ENCODE data around the gene THRSP. TPM values are rescaled to one million over a fixed set of nuclear protein-coding genes. Genes with fewer than 3 reads are reported as not detected.

Gene THRSP
- total RNA-seq, 1 donor from 2014 or later, result not detected

GRCh38 chr11:78067704-78068103 lies 4.0 kb downstream of the THRSP start:
- H3K4me1 Mint-ChIP-seq (ENCODE audit: unreplicated experiment), result no peaks in the 10 kb centered on the region
- TF ChIP-seq, protein P1, sequence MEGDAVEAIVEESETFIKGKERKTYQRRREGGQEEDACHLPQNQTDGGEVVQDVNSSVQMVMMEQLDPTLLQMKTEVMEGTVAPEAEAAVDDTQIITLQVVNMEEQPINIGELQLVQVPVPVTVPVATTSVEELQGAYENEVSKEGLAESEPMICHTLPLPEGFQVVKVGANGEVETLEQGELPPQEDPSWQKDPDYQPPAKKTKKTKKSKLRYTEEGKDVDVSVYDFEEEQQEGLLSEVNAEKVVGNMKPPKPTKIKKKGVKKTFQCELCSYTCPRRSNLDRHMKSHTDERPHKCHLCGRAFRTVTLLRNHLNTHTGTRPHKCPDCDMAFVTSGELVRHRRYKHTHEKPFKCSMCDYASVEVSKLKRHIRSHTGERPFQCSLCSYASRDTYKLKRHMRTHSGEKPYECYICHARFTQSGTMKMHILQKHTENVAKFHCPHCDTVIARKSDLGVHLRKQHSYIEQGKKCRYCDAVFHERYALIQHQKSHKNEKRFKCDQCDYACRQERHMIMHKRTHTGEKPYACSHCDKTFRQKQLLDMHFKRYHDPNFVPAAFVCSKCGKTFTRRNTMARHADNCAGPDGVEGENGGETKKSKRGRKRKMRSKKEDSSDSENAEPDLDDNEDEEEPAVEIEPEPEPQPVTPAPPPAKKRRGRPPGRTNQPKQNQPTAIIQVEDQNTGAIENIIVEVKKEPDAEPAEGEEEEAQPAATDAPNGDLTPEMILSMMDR (IDR thresholded peaks at IDR 0.05), result no peak

GRCh38 chr11:78069465-78069864 lies 5.8 kb downstream of the THRSP start:
- no peak overlapping the region for H3K4me3 Mint-ChIP-seq (ENCODE audit: unreplicated experiment)
- TF ChIP-seq, protein P1 (IDR thresholded peaks at IDR 0.05), result no peak
- no peaks in the 10 kb centered on the region for H3K9me3 Mint-ChIP-seq (ENCODE audit: unreplicated experiment)
- H3K4me1 Mint-ChIP-seq (ENCODE audit: unreplicated experiment), result peaks cover under 1% of the 10 kb centered on the region
- no peaks in the 10 kb centered on the region for H3K27me3 Mint-ChIP-seq (ENCODE audit: unreplicated experiment)
- no peak overlapping the region for H3K27ac Mint-ChIP-seq (ENCODE audit: unreplicated experiment)
- DNase-seq (ENCODE audit: extremely low spot score, unreplicated experiment), result no peak
- H3K36me3 Mint-ChIP-seq (ENCODE audit: unreplicated experiment), result peaks cover 26% of the 10 kb centered on the region

More at GRCh38 chr11:78067704-78068103, 4.0 kb downstream of the THRSP start:
- DNase-seq (ENCODE audit: extremely low spot score, unreplicated experiment), result no peak
- H3K36me3 Mint-ChIP-seq (ENCODE audit: unreplicated experiment), result peaks cover 26% of the 10 kb centered on the region
- no peaks in the 10 kb centered on the region for H3K9me3 Mint-ChIP-seq (ENCODE audit: unreplicated experiment)
- no peaks in the 10 kb centered on the region for H3K27me3 Mint-ChIP-seq (ENCODE audit: unreplicated experiment)
- no peak overlapping the region for H3K27ac Mint-ChIP-seq (ENCODE audit: unreplicated experiment)
- no peak overlapping the region for H3K4me3 Mint-ChIP-seq (ENCODE audit: unreplicated experiment)

DNA sequence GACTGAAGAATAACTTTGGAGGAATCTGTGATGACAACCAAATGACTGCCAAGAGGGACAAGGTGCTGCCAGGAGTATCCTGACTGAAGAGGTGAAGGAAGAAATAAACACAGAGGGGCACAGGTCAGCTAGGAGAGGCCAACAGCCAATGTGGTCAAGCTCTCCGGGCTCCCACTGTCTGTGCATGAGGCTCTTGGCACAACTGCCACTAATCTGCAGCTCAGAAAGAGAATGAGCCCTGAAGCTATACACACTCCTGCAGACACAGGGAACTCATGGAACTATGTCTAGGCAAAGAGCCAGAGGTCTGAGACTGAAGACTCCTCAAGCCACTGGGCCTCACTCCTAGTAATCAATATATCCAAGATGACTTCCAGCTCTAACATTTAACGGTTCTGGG lies 7.0 kb downstream of the THRSP start:
- H3K4me3 Mint-ChIP-seq (ENCODE audit: unreplicated experiment), result no peak overlapping the region
- no peaks in the 10 kb centered on the region for H3K9me3 Mint-ChIP-seq (ENCODE audit: unreplicated experiment)
- DNase-seq (ENCODE audit: extremely low spot score, unreplicated experiment), result no peak
- peaks cover 7% of the 10 kb centered on the region for H3K4me1 Mint-ChIP-seq (ENCODE audit: unreplicated experiment)
- TF ChIP-seq, protein P1 (IDR thresholded peaks at IDR 0.05), result no peak
- H3K27me3 Mint-ChIP-seq (ENCODE audit: unreplicated experiment), result no peaks in the 10 kb centered on the region
- no peak overlapping the region for H3K27ac Mint-ChIP-seq (ENCODE audit: unreplicated experiment)
- peaks cover 30% of the 10 kb centered on the region for H3K36me3 Mint-ChIP-seq (ENCODE audit: unreplicated experiment)

DNA sequence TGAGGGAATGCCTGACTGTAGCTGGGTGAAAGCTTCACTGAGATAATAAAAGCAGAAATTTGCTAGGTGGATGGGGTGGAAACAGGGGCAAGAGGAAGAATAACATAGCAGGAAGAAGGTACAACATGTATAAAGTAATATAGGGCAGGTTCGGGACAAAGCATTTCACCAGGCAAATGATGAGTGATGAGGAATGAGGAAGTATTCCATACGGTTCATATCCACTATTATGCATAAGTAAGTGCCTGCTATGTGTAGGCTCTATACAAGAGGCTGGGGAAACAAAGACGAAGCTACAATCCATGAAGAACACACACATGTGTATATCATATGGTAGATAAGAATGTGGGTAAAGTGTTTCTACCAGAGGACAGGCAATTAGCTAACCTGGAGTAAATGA lies 8.1 kb downstream of the THRSP start:
- Mint-ChIP-seq H3K36me3 (ENCODE audit: unreplicated experiment) (peaks cover 30% of the 10 kb centered on the region), H3K27me3 (ENCODE audit: unreplicated experiment) (no peaks in the 10 kb centered on the region), H3K9me3 (ENCODE audit: unreplicated experiment) (no peaks in the 10 kb centered on the region), H3K27ac (ENCODE audit: unreplicated experiment) (no peak overlapping the region), H3K4me1 (ENCODE audit: unreplicated experiment) (peaks cover 9% of the 10 kb centered on the region), H3K4me3 (ENCODE audit: unreplicated experiment) (no peak overlapping the region)
- TF ChIP-seq, protein P1 (IDR thresholded peaks at IDR 0.05), result no peak
- no peak for DNase-seq (ENCODE audit: extremely low spot score, unreplicated experiment)

- H3K36me3 Mint-ChIP-seq (ENCODE audit: unreplicated experiment), result peaks cover 27% of the 10 kb centered on the region
- no peak overlapping the region for H3K27ac Mint-ChIP-seq (ENCODE audit: unreplicated experiment)
- DNase-seq (ENCODE audit: extremely low spot score, unreplicated experiment), result no peak
- no peaks in the 10 kb centered on the region for H3K9me3 Mint-ChIP-seq (ENCODE audit: unreplicated experiment)
- TF ChIP-seq, protein P1 (IDR thresholded peaks at IDR 0.05), result no peak
- no peak overlapping the region for H3K4me3 Mint-ChIP-seq (ENCODE audit: unreplicated experiment)
- peaks cover 13% of the 10 kb centered on the region for H3K4me1 Mint-ChIP-seq (ENCODE audit: unreplicated experiment)
- no peaks in the 10 kb centered on the region for H3K27me3 Mint-ChIP-seq (ENCODE audit: unreplicated experiment)
Observed at GRCh38 chr11:78072455-78072854, 8.8 kb downstream of the THRSP start.

All from osteocyte (in vitro differentiated cells).